A204.1 (cell line): ENCODE results near the gene HK1.

Source experiments
- FAIRE-seq: peaks from 2 replicates; lab custom pipeline; 2012; peaks lifted over from hg19 to GRCh38; lab: Jason Lieb, UNC

HK1 gene

DNA sequence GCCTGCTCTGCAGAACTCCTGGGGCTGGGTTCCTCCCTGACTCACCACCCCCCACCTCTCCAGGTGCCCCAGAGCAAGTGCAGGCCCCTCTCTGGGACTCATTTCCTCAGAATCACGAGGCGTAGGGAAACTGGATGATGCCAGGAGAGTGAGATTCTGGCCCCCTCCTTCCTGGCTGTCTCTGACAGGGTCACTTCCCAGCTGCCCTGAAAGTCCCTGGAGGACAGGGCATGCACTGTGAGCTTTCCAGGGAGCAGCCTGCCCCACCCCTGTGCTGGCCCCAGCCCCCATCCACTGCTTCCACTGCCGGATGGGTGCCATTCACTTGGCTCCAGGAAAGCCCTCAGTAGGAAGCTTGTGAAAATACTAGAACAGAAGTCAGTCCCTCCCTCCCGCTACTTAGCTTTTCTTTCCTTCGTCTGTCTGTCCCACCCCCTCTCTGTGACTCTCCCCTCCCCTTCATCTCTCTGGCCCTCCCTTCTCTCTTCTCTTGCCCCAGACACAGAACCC is 128.1 kb downstream of the HK1 start:
- FAIRE-seq, result no peak

- no peak for FAIRE-seq
Observed at GRCh38 chr10:69406816-69407580, 128.7 kb downstream of the HK1 start.

DNA sequence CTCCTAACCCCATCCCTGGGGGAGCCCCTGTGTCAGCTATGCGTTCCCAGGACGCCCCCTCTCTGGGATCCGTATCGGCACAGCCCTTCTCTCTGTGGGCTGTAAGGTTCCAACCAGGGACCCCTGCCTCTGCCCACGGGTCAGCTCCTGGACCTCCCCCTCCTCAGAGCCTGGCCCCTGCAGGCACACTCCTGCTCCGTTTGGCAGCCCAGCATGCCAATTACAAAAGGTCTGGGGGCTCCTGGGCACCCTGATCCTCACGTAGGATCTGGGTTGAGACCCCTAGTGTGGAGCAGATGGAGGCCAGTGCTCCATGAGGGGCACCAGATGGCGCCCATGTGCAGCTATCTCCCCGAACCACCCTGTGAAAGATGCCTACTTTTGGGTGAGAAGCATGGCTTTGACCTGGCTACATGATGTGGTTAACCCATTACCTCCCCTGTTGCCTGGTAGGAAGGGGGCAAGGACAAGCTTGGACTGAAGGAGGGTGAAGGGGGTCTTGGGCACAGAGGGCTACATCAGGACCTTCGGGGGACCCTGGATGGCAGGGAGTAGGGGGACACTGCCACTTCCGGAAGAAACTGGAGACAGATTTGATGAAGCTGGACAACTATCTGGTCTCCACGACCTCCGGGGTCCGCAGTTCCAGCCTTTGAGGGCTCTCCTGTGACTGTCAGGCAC is 129.5 kb downstream of the HK1 start:
- no peak for FAIRE-seq

DNA sequence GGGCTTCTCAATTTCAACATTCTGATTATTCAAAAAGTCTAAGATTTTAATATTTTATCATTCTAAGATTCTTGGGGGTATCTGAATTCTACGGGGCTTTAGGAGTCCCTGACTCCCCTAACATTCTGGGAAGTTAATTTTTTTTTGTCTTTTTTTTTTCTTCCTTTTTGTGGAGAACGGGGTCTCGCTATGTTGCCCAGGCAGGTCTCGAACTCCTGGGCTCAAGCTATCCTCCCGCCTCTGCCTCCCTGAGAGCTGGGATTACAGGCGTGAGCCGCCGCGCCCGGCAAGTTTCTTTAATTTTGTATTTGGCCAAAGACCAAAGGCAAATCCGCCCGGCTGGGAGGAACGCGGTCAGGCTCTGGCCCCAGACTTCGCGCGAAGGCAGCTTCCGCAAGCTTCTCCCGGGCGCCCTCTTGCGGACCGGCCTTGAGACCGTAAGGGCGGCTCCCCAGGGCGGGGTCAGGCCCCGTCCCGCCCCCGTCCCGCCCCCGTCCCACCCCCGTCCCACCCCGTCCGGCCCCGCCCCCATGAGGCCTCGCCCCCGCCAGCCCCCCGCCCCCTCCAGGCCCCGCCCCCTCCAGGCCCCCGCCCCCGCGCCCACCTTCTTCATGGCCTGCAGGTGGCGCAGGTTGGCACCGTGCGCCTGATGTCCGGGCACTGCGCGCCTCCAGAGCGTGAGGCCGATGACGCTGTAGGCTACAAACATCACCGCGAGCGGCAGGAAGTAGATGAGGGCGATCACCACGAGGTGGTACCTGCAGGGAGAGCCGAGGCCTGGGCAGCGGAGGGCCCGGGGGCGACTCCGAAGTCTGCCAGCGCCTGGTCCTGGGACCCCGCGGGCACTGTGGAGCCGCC is 130.3 kb downstream of the HK1 start:
- FAIRE-seq, result no peak

DNA sequence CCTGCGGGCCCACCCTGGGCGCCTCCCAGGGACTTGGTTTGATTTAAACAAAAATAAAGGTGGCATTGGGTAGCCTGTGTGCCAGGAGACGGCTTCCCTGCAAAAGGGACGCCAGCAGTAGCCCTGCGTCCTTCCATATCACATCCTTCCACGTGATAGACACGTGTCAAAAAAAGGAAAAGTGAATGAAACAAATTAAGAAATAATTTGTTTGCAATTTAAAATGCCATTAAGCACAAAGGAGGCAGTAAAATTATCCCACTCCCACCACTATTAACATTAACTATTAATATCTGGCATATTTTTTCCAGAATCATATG is 130.8 kb downstream of the HK1 start:
- FAIRE-seq, result no peak

DNA sequence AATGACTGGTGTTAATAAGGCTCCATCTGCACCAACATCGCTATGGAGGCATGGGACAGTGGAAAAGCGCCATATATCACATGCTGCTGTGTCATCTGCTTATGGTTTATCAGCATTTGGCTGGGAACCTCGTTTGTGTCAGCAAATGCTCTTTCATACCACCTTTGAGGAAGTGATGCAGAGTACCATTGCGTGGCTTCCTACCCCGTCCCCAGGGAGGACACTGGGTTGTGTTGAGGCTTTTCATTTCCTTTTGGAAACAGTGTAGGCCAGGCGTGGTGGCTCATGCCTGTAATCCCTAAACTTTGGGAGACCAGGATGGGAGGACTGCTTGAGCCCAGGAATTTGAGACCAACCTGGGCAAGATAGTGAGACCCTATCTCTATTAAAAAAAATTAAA is 131.7 kb downstream of the HK1 start:
- no peak for FAIRE-seq

DNA sequence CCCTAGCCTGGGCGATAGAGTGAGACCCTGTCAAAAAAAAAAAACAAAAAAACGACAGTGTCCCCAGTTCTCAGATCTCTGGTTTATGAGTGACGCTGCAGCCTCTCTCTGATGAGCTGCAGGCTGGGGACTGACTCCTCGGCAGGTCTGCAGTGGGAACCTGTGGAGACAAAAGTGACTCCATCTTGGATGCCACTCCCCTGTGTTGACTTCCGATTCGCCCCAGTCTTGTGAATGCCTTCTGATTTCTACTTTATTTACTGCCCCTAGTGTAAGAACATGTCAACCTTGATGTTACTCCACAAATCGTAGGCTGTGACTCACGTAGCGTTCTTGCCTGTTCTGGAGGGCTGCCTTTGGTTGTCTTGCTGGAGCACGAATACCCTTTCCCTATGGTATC is 132.2 kb downstream of the HK1 start:
- no peak for FAIRE-seq

DNA sequence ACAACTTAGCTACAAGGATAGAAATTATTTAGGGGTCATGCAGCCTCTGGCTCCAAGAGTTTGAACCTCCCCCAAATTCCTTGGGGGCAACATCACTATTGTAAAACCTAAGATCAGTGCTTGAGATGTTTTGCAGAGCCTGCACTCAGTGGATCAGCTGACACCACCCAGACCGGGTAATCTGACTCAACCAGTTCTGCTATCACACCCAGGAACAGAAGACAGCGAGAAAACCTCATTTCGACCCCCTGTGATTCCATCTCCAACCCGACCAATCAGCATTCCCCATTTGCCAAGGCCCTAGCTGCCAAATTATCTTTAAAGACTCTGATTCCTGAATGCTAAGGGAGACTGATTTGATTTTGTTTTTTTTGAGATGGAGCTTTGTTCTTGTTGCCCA is 133.2 kb downstream of the HK1 start:
- no peak for FAIRE-seq

DNA sequence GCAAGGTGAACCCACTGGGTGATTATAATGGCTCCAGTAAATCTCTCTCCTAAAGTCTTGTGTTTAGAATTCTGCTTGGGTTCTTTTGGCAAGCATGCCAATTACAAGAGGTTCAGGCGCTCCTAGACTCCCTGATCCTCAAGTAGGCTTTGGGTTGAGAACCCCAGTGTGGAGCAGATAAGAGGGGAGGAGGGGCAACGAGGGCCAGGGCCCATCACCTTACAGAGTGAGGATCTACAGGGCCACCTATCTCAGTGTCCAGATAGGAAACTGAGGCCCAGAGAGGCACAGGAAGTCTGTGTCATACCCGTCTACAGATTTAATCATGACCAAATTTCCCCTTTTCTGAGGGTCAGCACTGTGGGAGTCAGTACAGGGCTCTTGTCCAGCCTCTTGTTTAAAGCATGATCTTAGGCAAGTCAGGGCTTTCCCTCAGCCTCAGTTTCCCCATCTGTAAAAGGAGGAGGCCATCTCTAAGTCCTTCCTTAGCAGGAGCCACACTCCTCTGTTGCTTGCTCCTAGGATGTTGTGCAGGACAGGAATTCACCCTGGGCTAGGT is 134.0 kb downstream of the HK1 start:
- FAIRE-seq, result no peak

- FAIRE-seq, result no peak
Observed at GRCh38 chr10:69413221-69413865, 135.0 kb downstream of the HK1 start.

GRCh38 chr10:69414036-69415018 is 136.0 kb downstream of the HK1 start:
- FAIRE-seq, result no peak

- FAIRE-seq, result no peak
Observed at GRCh38 chr10:69415049-69415448, 136.8 kb downstream of the HK1 start.

DNA sequence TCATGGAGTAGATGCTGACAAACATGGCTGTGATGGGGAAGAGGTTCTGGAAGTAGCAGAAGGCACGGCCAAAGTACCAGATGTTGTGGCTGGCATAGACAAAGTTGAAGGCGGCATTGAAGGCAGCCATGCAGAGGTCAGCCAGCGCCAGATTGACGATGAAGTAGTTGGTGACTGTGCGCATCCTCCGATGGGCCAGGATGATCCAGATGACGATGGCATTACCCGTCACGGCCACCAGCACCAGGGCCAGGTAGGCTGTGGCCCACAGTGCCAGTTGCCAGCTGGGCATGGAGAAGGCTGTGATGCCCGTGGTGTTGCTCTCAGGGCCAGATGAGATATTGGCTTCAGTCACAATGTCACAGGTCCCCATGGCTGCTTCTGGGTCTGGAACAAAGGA is 137.7 kb downstream of the HK1 start:
- FAIRE-seq, result no peak

DNA sequence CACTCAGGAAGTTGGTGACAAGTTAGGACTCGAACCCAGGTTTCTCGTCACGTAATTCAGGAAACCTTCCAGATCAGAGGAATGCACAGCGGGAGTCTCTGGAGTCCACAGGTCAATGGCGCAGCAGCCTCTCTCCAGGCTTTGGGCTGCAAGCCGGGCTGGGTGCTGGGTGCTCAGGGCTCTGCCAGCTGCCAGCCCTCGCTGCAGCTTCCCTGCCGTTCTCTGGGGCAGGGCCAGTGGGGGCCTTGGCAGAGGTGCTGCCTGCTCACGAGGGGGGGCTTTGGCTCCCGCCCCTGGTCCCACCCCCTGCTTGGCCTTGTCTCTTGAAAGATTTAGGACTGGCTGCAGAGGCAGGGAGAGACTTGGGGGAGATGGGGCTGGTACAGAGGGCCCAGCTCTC is 138.4 kb downstream of the HK1 start, which contains the start of gene TACR2:
TSS of gene TACR2 (minus strand) at position 224 of the 400 bp plus-strand sequence. CDS start 595 bp downstream, outside the sequence.
- no peak for FAIRE-seq

- FAIRE-seq, result no peak
Observed at GRCh38 chr10:69417542-69417941, 139.2 kb downstream of the HK1 start.

DNA sequence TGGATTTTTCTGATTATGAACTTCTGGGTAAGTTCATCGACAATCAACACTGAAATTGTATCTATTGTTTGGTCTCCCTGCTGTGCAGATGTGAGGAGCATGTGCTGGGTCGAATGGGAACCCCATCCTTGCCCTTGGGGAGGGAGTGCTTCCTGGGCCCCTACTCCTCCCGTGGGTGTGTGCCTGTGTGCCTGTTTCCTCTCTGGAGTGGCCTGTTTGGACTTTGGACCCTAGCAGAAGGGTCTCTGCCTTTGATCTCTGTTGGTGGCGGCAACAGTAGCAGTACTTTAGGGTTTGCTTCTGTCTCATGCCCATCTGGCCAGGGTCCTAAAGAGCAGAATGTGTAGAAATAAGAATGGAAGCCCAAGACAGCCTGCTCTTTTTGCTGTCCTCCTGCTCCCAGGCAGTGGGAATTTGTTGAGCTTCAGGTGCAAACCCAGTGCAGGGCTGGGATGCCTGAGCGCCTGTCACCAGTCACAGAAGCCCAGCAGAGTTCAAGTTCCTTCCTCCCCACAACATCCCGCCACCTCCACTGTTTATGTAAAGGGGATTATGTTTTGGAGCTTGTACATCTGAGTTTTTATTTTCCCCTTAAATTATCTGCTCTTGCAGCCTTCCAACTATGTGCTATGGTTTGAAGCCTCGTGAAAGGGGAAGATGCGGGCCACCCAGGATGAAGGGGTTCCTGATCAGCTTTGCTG is 139.9 kb downstream of the HK1 start:
- no peak for FAIRE-seq

GRCh38 chr10:69419096-69419743 is 140.9 kb downstream of the HK1 start:
- FAIRE-seq, result no peak

DNA sequence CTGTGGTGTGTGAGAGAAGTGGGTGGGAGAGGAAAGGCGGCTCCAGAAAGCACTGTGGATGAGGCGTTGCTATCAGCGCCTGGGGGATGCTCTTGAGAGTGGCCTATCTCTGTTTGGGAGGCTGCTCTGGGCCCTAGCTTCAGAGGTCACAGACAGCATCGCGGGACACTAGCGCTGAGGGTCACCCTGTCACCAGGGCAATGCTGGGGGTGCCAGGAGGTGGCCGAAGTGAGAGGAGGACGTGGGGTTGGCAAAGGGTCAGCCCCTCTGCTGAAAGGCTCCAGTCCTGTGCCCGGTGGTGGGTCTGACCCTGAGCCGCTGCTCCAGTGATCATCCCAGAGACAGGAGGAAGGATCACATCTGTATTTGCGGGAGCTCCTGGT is 141.4 kb downstream of the HK1 start:
- FAIRE-seq, result no peak

DNA sequence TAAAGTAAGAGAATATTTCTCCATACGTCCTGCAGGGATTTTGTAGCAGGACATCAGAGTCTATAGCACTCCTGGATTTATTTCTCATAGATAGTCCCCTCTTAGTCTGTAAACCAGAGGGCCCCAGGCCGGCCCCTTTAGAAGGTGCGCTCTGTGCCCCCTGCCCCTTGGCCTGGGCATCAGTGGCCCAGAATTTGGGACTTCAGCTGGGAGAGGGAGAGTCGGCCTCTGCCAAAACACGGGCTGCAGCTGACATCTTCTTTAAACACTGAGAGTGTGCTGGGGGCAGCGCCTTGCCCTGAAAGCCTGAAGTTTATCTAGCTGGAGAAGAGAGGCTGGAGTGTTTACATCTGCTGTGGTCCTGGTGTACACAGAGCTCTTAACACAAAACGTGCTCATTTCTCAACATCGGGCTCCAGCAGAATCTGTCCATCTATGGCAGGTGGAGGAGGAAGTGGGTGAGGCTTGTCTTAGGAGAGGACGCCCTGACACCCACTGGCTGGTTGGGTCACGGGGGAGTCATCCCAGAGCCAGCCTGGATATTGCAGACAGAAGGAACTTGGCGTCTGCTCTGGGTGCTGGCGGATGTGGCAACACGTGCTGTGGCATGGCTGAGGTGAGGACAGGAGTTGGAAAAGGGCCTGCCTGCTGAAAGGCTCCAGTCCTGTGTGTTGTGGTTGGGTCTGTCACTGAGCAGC is 143.5 kb downstream of the HK1 start:
- no peak for FAIRE-seq
